Endothelial cell of umbilical vein (primary cell): ENCODE data around the gene DLG1.

Experiments used
- EZH2 ChIP-seq: IDR thresholded peaks from 2 replicates; pipeline ENCODE4 v1.6.1; 2012; ENCODE audit warnings: borderline replicate concordance, low read depth, mild to moderate bottlenecking, moderate library complexity, low read length, inconsistent platforms; ENCODE audit not compliant: severe bottlenecking
- JUN ChIP-seq: IDR thresholded peaks from 2 replicates; pipeline ENCODE4 v1.6.1; 2011; ENCODE audit warnings: borderline replicate concordance, low read depth; ENCODE audit not compliant: insufficient read length, insufficient read depth
- MYC ChIP-seq: IDR thresholded peaks from one replicate; pipeline ENCODE4 v1.6.1; 2011; ENCODE audit warnings: mild to moderate bottlenecking, low read depth, low read length
- POLR2A ChIP-seq: IDR thresholded peaks from 2 replicates; pipeline ENCODE4 v1.6.1; 2012; ENCODE audit warnings: low read depth, mild to moderate bottlenecking, control low read depth, low read length
- POLR2AphosphoS5 ChIP-seq: IDR thresholded peaks from 2 replicates; pipeline ENCODE4 v1.6.1; 2012; ENCODE audit warnings: low read depth, mild to moderate bottlenecking, control low read depth, low read length, moderate library complexity; ENCODE audit not compliant: insufficient read depth
- TF ChIP-seq, protein P1 (sequence below), 2 donors: IDR thresholded peaks; 1 replicate in 1 of 2; 2 replicates in 1 of 2; pipeline ENCODE4 v1.5.1; 2011; ENCODE audit warnings: low read length in 2 of 2, mild to moderate bottlenecking in 2 of 2, moderate library complexity in 2 of 2, control low read depth in 1 of 2, inconsistent platforms in 1 of 2, low read depth in 1 of 2; ENCODE audit not compliant: insufficient read depth in 1 of 2; ENCODE audit errors: extremely low read depth in 1 of 2
- TF ChIP-seq, protein P2 (sequence below): IDR thresholded peaks from 2 replicates; pipeline ENCODE4 v1.6.1; 2011; ENCODE audit not compliant: insufficient read depth, insufficient read length

DNA sequence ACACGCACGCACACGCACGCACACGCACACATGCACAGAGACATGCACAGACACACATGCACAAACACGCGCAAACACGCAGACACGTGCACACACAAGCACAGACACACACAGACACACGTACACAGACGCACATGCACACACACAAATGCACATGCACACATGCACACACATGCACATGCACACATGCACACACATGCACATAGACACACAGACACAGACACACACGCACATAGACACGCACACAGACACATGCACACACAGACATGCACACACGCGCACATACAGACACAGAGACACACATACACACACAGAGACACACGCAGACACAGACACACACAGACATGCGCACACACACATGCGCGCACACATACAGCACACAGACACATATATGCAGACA lies 303.4 kb downstream of the DLG1 start:
- TF ChIP-seq, protein P1, sequence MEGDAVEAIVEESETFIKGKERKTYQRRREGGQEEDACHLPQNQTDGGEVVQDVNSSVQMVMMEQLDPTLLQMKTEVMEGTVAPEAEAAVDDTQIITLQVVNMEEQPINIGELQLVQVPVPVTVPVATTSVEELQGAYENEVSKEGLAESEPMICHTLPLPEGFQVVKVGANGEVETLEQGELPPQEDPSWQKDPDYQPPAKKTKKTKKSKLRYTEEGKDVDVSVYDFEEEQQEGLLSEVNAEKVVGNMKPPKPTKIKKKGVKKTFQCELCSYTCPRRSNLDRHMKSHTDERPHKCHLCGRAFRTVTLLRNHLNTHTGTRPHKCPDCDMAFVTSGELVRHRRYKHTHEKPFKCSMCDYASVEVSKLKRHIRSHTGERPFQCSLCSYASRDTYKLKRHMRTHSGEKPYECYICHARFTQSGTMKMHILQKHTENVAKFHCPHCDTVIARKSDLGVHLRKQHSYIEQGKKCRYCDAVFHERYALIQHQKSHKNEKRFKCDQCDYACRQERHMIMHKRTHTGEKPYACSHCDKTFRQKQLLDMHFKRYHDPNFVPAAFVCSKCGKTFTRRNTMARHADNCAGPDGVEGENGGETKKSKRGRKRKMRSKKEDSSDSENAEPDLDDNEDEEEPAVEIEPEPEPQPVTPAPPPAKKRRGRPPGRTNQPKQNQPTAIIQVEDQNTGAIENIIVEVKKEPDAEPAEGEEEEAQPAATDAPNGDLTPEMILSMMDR (IDR thresholded peaks at IDR 0.05; ENCODE audit: extremely low read depth in 1 of 2, insufficient read depth in 1 of 2, low read depth in 1 of 2, low read length in 2 of 2), result no peak
- TF ChIP-seq POLR2A (no peak), EZH2 (no peak), POLR2AphosphoS5 (no peak), MYC (no peak), JUN (no peak)
- TF ChIP-seq, protein P2, sequence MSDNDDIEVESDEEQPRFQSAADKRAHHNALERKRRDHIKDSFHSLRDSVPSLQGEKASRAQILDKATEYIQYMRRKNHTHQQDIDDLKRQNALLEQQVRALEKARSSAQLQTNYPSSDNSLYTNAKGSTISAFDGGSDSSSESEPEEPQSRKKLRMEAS, result no peak
